Activated naive CD8-positive, alpha-beta T cell treated with anti-CD3 and anti-CD28 coated beads for 36 hours (primary cell): ENCODE data around the gene MTFR1L. TPM values are rescaled to one million over a fixed set of nuclear protein-coding genes. Genes with fewer than 3 reads are reported as not detected.
"Not testable (repeated sequence)": the region's sequence is repeated elsewhere in the genome, so short reads cannot be mapped to it uniquely, and the experiment has no call there.

Source experiments
- DNase-seq: peaks from one replicate; pipeline ENCODE4 v3.0.0; 2021
- H3K27ac Mint-ChIP-seq: one replicate; pipeline ENCODE4 v1.8.0; 2022; ENCODE audit warnings: mild to moderate bottlenecking, moderate library complexity, mixed read lengths
- H3K27me3 Mint-ChIP-seq: one replicate; pipeline ENCODE4 v1.8.0; 2022; ENCODE audit warnings: mild to moderate bottlenecking, mixed read lengths
- H3K36me3 Mint-ChIP-seq: one replicate; pipeline ENCODE4 v1.8.0; 2021; ENCODE audit warnings: mild to moderate bottlenecking, mixed read lengths
- H3K4me1 Mint-ChIP-seq: one replicate; pipeline ENCODE4 v1.8.0; 2021; ENCODE audit warnings: mixed read lengths
- H3K4me3 Mint-ChIP-seq: one replicate; pipeline ENCODE4 v1.8.0; 2022; ENCODE audit warnings: mild to moderate bottlenecking, moderate library complexity, mixed read lengths
- H3K9me3 Mint-ChIP-seq: one replicate; pipeline ENCODE4 v1.8.0; 2022; ENCODE audit warnings: mixed read lengths
- total RNA-seq, 2 experiments: library from RNA; stranded (reverse); gene quantifications; one replicate each; pipeline ENCODE4 v1.2.3, GENCODE V29; 2021

MTFR1L gene
- total RNA-seq, 2 experiments from 2014 or later = 23.3 to 23.4 TPM

DNA sequence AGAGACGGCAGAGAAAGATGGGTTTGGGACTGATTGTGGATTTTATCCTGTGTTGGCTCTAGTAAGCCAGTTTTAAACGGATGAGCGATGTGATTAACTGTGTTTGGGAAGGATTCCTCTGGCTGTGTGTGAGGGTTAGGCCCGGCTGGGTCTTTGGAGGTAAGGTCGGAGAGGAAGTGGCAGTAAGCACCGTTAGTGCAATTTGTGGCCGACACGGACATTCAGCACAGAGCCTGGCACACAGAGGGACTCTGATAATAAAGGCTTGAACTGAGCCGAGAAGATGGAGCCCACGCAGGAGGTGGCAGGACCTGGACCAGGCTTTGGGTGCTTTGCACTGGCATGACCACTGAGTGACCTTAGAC is 1.3 kb downstream of the MTFR1L start:
- peak overlapping the region; percentile 87 for H3K4me3 Mint-ChIP-seq
- H3K4me1 Mint-ChIP-seq = peaks cover 22% of the 10 kb centered on the region
- peaks cover 10% of the 10 kb centered on the region for H3K36me3 Mint-ChIP-seq
- H3K9me3 Mint-ChIP-seq = no peaks in the 10 kb centered on the region
- no peaks in the 10 kb centered on the region for H3K27me3 Mint-ChIP-seq
- no peak for DNase-seq
- peak overlapping the region; percentile 88 for H3K27ac Mint-ChIP-seq

DNA sequence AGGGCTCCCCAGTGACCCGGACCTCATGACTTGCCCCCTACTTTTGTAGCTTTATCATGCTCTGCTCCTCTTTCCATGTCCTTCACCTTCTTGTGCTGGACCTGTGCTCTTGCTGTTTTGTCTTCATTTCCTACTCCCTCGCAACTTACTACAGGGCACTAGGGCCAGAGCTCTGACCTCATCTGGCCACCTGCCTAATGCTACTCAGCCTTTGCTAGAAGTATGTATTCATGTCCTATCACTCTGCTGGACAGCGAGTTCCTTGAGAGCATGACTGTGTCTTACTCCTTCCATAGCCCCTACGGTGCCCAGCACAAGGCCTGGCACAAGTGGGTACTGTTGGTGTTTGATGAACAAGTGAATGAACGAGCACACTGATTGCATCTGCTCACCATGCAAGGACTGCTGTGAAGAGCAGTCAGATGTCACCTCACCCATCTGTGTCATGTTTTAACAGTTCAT is 1.9 kb downstream of the MTFR1L start:
- Mint-ChIP-seq H3K36me3 (peaks cover 14% of the 10 kb centered on the region), H3K27ac (peak overlapping the region; percentile 88), H3K9me3 (no peaks in the 10 kb centered on the region), H3K27me3 (no peaks in the 10 kb centered on the region), H3K4me1 (peaks cover 22% of the 10 kb centered on the region), H3K4me3 (peak overlapping the region; percentile 87)
- no peak for DNase-seq

DNA sequence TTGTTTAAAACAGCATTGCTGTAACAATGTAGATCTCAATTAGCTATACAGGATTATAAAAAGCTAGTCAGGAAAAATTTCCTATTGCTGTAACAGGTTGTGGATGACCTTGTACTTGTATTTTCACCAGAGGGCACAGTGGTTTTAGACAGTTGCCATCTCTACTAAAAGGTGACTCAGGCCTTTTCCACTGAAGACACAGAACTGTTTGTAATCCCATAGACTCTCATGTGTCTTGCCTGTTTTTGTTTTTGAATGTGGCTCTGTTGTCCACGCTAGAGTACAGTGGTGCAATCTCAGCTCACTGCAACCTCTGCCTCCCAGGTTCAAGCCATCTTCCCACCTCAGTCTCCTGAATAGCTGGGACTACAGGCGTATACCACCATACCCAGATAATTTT is 5.9 kb downstream of the MTFR1L start:
- H3K9me3 Mint-ChIP-seq = no peaks in the 10 kb centered on the region
- H3K4me1 Mint-ChIP-seq = peaks cover 12% of the 10 kb centered on the region
- no peaks in the 10 kb centered on the region for H3K27me3 Mint-ChIP-seq
- no peak for DNase-seq
- no peak overlapping the region for H3K27ac Mint-ChIP-seq
- no peak overlapping the region for H3K4me3 Mint-ChIP-seq
- peaks cover 14% of the 10 kb centered on the region for H3K36me3 Mint-ChIP-seq

DNA sequence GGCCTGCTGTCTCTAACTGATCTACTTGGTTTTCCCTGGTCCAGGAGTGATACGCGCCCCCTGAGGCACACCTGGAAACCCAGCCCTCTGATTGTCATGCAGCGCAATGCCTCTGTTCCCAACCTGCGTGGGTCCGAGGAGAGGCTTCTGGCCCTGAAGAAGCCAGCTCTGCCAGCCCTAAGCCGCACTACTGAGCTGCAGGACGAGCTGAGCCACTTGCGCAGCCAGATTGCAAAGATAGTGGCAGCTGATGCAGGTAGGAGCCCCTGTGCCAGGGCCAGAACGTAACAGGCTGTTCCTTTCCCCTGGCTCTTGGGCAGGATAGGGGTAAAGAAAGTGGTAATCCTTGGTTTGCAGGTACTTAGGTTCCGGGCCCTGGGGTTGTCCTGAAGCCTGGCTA is 6.8 kb downstream of the MTFR1L start:
- Mint-ChIP-seq H3K27me3 (no peaks in the 10 kb centered on the region), H3K9me3 (no peaks in the 10 kb centered on the region), H3K4me3 (no peak overlapping the region), H3K36me3 (peaks cover 14% of the 10 kb centered on the region), H3K27ac (no peak overlapping the region), H3K4me1 (peaks cover 4% of the 10 kb centered on the region)
- DNase-seq = no peak

DNA sequence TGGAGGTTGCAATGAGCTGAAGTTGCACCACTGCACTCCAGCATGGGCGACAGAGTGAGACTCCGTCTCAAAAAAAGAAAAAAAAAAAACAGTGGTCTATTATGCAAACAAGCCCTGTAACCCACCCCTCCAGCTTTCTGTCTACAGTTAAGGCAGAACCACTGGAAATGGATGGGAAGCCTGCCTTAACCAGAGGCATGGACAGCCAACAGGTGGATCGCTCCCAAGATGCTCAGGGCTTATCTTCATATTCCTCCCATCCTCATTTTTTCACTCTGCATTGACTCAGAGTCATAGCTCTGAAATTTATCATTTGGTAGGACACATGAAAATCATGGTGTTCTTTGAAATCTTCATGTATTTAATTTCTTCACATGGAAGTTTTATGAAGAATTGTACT is 8.7 kb downstream of the MTFR1L start:
- Mint-ChIP-seq H3K27me3 (no peaks in the 10 kb centered on the region), H3K9me3 (no peaks in the 10 kb centered on the region), H3K27ac (no peak overlapping the region)

DNA sequence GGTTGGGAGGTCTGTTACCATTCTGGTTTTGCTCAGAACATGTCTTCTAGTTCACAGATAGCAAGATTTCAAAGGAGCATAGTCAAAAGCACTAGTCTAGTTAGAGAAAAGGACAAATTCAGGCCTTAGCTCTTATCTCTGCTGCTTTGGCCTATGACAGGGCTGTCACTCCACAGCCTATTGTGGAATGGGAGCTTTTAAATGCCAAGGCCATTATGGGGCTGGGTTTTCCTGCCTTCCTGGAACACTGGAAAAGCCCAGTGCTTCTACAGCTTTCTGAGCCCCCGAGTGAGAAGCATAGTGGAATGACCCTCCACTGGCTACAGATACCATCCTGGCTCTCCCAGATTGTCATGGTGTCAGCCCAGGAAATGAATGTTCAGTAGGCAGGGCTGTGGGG is 9.3 kb downstream of the MTFR1L start:
- Mint-ChIP-seq H3K4me1 (peaks cover 2% of the 10 kb centered on the region), H3K27ac (no peak overlapping the region), H3K4me3 (no peak overlapping the region), H3K9me3 (no peaks in the 10 kb centered on the region), H3K27me3 (no peaks in the 10 kb centered on the region), H3K36me3 (peaks cover 14% of the 10 kb centered on the region)
- no peak for DNase-seq

More for the DNA sequence above, 8.7 kb downstream of the MTFR1L start:
- H3K36me3 Mint-ChIP-seq = peaks cover 14% of the 10 kb centered on the region
- H3K4me1 Mint-ChIP-seq = peaks cover 2% of the 10 kb centered on the region
- DNase-seq = no peak
- H3K4me3 Mint-ChIP-seq = no peak overlapping the region

DNA sequence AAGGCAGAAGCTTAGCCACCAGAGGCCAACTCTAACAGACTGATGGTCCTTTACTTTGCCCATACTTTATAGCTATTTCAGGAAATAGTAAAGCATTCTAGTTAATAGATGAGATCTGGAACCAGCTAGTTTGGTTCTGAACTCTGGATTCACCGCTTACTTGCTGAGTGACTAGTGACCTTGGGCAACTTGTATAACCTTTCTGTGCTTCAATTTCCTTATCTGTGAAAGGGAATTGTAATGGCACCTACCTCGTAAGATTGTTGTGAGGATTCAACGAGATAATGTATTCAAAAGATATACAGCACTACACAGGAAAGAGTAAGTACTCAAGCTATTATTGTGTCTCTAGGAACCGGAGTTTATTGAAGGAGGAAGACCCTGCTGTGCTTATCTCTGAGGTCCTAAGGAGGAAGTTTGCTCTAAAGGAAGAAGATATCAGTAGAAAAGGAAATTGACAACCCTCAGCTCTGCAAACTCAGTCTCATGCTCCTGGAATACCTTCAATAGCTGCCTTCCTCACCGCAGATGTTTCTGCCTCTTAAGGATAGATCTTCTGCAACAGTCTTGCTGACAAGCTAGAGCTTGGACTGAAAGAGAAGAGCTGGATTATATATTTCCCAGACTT is 11.9 kb downstream of the MTFR1L start:
- Mint-ChIP-seq H3K9me3 (no peaks in the 10 kb centered on the region), H3K36me3 (peaks cover 14% of the 10 kb centered on the region), H3K27ac (no peak overlapping the region), H3K4me3 (no peak overlapping the region), H3K4me1 (peaks cover 2% of the 10 kb centered on the region), H3K27me3 (no peaks in the 10 kb centered on the region)
- DNase-seq = no peak

DNA sequence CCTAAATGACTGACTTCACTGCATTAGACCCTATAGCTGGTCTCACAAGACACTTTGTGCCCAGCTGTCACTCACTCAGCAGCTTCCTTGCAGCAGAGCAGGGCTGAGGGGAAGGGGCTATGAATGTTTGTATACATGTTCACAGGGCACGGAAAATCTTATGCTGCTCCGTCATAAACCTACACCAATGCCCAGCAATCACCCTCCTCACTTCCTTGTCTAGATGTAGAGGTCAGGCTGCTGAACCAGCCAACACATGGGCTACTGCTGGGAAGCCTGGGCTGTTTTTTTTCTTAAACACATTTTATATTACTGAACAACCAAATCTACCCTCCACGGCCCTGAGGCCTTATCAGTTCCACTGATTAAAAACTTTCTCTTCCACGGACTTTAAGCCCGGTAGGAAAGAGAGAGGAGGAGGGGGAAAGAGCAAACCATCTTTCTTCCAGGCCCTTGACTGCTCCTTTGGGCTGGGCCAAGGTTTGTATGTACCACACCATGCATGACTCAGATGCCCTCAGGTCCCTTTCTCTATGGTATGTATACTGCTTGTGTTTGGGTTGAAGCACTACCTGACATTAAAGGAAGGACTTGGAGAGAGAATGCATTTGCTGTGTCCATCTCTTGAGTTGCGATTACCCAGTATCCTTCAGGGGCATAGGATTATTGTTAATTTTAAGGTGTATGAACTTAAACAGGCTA is 12.7 kb downstream of the MTFR1L start:
- H3K27ac Mint-ChIP-seq = no peak overlapping the region
- peaks cover 14% of the 10 kb centered on the region for H3K36me3 Mint-ChIP-seq
- H3K4me3 Mint-ChIP-seq = no peak overlapping the region
- DNase-seq = no peak
- no peaks in the 10 kb centered on the region for H3K27me3 Mint-ChIP-seq
- H3K9me3 Mint-ChIP-seq = no peaks in the 10 kb centered on the region
- peaks cover 2% of the 10 kb centered on the region for H3K4me1 Mint-ChIP-seq

DNA sequence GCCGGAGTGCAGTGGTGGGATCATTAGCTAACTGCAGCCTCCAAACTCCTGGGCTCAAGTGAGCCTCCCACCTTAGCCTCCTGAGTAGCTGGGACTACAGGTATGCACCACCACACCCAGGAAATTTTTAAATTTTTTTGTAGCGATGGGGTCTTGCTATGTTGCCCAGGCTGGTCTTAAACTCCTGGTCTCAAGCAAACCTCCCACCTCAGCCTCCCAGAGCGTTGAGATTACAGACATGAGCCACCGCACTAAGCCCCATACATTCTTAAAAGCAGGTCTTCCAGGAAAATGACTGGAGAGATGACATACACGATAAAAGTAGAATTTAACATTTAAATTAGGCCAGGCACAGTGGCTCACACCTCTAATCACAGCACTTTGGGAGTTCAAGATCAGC is 13.4 kb downstream of the MTFR1L start:
- Mint-ChIP-seq H3K27ac (no peak overlapping the region), H3K36me3 (peaks cover 14% of the 10 kb centered on the region), H3K4me1 (peaks cover 2% of the 10 kb centered on the region), H3K27me3 (no peaks in the 10 kb centered on the region), H3K9me3 (no peaks in the 10 kb centered on the region), H3K4me3 (no peak overlapping the region)
- no peak for DNase-seq

DNA sequence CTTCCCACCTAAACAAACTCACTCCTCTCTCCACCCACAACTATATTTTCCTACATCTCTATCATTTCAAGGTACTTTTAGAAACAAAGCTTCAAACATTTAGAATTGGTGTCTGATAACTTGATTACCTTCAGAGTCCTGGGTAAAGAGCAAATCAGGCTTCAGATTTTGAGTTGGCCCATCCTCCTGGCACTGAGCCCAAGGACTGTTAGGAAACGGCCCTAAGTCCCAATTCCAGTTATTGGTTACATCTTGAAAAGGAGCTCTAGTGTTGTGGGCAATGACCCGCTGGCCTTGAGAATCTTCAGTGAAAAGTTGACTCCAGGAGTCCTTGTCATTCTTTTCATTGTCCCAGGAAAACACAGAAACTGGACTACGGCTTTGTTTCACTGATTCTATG is 15.1 kb downstream of the MTFR1L start:
- no peak overlapping the region for H3K27ac Mint-ChIP-seq
- H3K4me3 Mint-ChIP-seq = no peak overlapping the region
- H3K27me3 Mint-ChIP-seq = no peaks in the 10 kb centered on the region
- peaks cover 20% of the 10 kb centered on the region for H3K36me3 Mint-ChIP-seq
- no peak for DNase-seq
- no peaks in the 10 kb centered on the region for H3K9me3 Mint-ChIP-seq
- peaks cover 2% of the 10 kb centered on the region for H3K4me1 Mint-ChIP-seq

DNA sequence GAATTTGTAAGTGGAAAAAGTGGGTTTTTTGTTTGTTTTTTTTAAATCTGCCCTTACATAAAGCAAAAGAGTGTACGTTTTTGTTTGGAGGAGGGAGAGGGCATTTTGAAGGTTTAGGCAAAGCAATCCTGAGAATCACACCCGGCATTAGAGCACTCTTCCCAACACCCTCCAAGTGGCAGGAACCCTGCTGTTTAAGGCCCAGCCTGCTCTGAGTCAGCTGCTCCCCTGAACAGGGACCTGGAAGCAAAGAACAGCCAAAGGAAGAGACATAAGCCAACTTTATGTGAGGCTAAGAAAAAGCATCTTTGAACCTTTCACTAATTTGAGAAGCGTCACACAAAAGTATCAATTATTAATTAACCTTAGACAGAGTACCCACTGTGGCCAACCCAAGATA is 16.9 kb downstream of the MTFR1L start:
- H3K36me3 Mint-ChIP-seq = peaks cover 22% of the 10 kb centered on the region
- peaks cover 3% of the 10 kb centered on the region for H3K9me3 Mint-ChIP-seq
- peaks cover 2% of the 10 kb centered on the region for H3K4me1 Mint-ChIP-seq
- no peak overlapping the region for H3K27ac Mint-ChIP-seq
- no peaks in the 10 kb centered on the region for H3K27me3 Mint-ChIP-seq
- H3K4me3 Mint-ChIP-seq = no peak overlapping the region
- no peak for DNase-seq

DNA sequence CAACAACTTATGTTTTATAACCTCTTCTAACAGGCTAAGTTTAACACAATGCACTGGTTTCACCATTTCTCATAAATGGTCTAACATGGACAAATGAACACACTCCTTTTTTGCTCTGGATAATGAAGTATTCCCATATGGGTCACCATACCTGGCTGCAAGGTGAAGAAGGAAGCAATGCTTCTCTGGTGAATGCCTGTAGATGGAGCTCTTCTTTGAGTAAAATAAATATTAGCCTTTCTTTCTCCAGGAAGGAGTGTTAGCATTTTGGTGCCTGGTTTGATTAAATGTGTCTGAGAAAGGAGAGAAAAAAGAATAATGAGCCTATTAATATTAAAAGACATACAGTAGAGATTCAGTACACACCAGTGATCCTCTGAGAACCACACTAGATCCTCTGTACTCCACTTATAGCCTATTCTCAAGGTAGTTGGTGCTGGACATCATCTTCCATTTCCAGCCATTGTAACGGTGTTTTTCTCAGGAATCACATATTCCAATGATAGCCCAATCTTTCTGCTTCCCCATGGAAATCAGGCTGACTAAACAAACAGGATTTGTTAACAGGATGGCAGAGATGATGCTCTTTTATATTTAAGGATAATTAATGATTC is 17.6 kb downstream of the MTFR1L start:
- Mint-ChIP-seq H3K27ac (no peak overlapping the region), H3K9me3 (peaks cover 3% of the 10 kb centered on the region), H3K4me3 (no peak overlapping the region), H3K27me3 (no peaks in the 10 kb centered on the region), H3K4me1 (no peaks in the 10 kb centered on the region), H3K36me3 (peaks cover 22% of the 10 kb centered on the region)
- DNase-seq = no peak

DNA sequence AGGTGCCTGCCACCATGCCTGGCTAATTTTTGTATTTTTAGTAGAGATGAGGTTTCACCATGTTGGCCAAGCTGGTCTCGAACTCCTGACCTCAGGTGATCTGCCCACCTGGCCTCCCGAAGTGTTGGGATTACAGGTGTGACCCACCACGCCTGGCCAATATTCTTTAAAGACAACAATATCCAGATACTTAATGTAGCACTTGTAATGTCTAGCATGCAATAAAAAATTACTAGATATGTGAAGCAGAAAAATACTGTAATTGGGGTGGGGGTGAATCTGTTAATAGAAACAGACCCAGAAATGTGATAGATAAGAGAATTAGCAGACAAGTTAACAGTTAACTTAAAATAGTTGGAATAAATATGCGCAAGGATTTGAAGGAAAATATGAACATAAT is 20.1 kb downstream of the MTFR1L start:
- not testable (repeated sequence) for H3K9me3 Mint-ChIP-seq, H3K27me3 Mint-ChIP-seq, H3K4me1 Mint-ChIP-seq, DNase-seq, H3K27ac Mint-ChIP-seq, H3K4me3 Mint-ChIP-seq
- H3K36me3 Mint-ChIP-seq = peaks cover 21% of the 10 kb centered on the region

DNA sequence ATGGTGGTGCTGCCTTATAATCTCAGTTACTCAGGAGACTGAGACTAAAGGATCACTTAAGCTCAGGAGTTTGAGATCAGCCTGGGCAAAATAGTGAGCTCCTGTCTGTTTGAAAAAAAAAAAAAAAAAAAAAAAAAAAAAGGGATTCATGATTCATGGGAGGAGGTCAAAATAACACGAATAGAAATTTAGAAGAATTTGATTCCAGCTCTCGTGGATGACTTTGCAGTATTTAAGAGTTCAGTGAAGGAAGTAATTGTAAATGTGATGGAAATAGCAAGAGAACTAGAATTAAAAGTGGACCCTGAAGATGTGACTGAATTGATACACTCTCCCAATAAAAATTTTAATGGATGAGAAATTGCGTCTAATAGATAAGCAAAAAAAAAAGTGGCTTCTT is 23.7 kb downstream of the MTFR1L start:
- H3K4me1 Mint-ChIP-seq = peaks cover 1% of the 10 kb centered on the region
- H3K4me3 Mint-ChIP-seq = no peak overlapping the region
- no peaks in the 10 kb centered on the region for H3K27me3 Mint-ChIP-seq
- no peak overlapping the region for H3K27ac Mint-ChIP-seq
- DNase-seq = no peak
- peaks cover 19% of the 10 kb centered on the region for H3K36me3 Mint-ChIP-seq
- peaks cover 3% of the 10 kb centered on the region for H3K9me3 Mint-ChIP-seq

DNA sequence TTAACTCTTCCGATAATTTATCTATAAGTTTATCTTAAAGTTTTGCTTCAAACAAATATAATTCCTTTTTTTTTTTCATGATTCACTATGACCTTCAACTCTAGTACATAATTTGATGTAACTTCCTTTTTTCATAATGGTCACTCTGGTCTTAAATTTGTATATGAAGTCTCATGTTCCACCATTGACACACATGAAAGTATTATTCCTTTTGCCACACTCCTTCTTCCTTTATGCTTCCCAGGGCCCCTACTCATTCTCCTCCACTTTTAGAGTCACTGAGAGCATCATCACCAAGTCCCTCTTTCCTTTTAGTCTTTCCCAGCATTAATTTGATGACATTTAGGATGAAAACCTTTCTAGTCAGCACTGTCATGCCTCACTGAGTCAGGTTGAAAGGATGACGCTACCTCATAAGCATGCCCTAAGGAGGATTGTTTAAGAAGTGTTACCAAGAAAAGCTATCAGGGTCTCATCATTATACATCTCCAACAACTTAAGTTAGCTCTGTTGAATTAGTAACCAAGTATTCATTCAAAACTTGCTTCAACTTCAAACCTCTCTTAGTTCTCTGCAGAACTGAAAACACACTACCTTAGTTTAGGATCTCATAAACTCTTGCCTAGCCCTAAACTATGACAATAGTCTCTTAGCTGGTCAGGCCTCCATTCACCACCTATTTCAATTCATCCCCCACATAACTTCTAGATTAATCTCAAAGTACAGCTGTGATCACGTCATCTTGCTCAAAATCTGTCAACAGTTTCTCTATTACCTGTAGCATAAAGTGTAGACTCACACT is 25.0 kb downstream of the MTFR1L start:
- peaks cover 1% of the 10 kb centered on the region for H3K4me1 Mint-ChIP-seq
- DNase-seq = no peak
- no peak overlapping the region for H3K4me3 Mint-ChIP-seq
- peaks cover 15% of the 10 kb centered on the region for H3K36me3 Mint-ChIP-seq
- peaks cover 3% of the 10 kb centered on the region for H3K9me3 Mint-ChIP-seq
- H3K27ac Mint-ChIP-seq = no peak overlapping the region
- no peaks in the 10 kb centered on the region for H3K27me3 Mint-ChIP-seq
